ENCODE data around the gene GRID2.

GRID2 gene

DNA sequence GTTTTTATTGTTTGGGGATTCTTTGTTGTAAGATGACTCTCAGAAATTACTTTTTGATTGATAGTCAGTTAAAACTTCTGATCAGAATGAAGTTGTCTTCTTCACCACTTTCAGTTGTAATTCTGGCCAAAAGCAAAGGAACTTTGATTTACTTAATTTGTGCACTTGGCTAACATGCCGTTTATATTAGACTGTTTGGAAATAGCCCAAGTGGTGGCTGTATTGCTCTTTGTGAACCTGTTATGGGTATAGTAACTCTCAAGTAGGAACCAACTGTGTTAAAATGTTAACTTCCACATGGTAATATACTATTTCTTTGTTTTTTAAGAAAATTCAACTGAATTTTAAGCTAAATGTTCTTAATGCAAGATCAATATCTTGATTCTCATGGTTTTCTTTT, 581.9 kb downstream of the GRID2 start:
- TF ChIP-seq, protein P1, sequence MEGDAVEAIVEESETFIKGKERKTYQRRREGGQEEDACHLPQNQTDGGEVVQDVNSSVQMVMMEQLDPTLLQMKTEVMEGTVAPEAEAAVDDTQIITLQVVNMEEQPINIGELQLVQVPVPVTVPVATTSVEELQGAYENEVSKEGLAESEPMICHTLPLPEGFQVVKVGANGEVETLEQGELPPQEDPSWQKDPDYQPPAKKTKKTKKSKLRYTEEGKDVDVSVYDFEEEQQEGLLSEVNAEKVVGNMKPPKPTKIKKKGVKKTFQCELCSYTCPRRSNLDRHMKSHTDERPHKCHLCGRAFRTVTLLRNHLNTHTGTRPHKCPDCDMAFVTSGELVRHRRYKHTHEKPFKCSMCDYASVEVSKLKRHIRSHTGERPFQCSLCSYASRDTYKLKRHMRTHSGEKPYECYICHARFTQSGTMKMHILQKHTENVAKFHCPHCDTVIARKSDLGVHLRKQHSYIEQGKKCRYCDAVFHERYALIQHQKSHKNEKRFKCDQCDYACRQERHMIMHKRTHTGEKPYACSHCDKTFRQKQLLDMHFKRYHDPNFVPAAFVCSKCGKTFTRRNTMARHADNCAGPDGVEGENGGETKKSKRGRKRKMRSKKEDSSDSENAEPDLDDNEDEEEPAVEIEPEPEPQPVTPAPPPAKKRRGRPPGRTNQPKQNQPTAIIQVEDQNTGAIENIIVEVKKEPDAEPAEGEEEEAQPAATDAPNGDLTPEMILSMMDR (IDR thresholded peaks at IDR 0.05; ENCODE audit: low read depth, low read length), result no peak
- no peak for DNase-seq (ENCODE audit: extremely low read depth, low read depth)

DNA sequence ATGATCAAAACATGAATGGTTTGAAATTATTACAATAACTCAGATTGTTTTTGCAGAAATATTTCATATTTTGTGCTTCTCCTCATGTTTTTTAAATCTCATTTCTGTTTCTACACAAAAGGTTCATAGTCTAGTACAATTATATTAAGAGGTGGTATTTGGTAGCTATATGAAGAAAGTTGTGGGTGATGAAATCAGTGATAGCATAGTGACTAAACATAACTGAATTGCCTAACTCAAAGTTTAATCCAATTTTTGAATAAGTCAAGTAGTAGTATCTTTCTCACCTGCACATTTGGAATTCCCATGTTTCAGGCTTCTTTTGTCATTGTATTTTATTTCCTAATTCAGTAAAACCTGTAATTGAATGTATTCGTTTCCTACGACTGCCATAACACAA, 648.7 kb downstream of the GRID2 start:
- no peak for DNase-seq (ENCODE audit: extremely low read depth, low read depth)
- TF ChIP-seq, protein P1 (IDR thresholded peaks at IDR 0.05; ENCODE audit: low read depth, low read length), result no peak

DNA sequence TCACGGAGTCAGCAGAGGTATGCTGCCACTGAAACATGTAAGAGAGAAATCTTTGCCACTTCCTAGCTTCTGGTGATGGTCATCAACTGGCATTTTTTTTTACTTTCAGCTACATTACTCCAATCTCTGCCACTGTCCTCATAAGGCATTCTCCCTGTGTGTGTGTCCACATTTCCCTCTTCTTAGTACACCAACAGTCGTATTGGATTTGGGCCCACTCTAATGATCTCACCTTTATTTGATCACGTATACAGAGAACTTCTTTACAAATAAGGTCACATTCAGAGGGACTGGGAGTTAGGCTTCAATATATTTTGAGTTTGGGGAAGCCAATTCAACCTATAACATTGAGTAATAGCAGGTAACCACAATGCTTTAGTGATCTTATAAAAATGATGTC, 649.1 kb downstream of the GRID2 start:
- TF ChIP-seq, protein P1 (IDR thresholded peaks at IDR 0.05; ENCODE audit: low read depth, low read length), result no peak

DNA sequence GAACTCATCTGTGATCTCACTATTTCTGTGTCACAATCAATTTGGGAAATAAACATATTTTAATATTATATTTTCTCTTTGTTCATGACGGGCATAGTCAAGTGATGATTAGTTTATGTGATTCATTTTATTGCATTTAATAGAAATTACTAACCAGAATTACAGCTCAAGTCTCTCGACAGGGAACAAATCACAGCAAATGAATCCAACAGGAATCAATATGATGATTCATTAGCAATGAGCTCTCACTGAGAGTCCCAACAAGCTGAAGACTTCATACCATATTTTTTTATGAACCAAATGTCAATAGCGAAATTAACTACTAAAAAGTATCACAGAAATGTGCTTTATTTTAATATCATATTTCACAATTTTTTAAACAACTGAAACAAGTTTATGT, 649.7 kb downstream of the GRID2 start:
- DNase-seq (ENCODE audit: extremely low read depth, low read depth), result no peak
- TF ChIP-seq, protein P1 (IDR thresholded peaks at IDR 0.05; ENCODE audit: low read depth, low read length), result no peak

More for the DNA sequence above, 649.1 kb downstream of the GRID2 start:
- DNase-seq (ENCODE audit: extremely low read depth, low read depth), result no peak

DNA sequence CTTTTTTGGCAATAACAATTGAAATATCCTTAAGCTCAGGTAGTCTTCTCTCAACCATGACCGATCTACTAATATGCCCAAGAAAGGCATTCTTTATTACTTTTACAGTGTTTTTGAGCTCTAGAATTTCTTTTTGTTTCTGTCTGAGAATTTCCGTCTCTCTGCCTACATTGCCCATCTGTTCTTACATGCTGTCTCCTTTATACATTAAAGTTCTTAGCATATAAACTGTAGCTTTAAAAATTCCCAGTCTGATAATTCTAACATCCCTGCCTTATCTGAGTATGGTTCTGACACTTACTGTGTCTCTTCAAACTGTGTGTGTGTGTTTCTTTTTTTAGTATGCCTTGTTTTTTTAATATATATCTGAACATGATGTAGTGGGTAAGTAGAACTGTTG, 658.1 kb downstream of the GRID2 start:
- no peak for DNase-seq (ENCODE audit: extremely low read depth, low read depth)

DNA sequence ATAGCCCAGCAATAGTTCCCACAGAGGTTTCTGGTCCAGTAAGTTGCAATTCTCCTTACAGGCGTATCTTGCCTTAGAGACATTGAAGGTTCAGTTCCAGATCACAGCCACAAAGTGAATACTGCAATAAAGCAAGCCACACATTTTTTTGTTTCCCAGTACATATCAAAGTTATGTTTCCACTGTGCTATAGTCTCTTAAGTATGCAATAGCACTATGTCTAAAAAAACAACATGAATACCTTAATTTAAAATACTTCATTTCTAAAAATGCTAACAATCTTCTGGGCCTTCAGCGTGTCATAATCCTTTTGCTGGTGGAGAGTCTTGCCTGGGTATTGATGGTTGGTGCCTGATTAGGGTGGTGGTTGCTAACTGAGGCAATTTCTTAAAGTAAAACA, 659.1 kb downstream of the GRID2 start:
- no peak for DNase-seq (ENCODE audit: extremely low read depth, low read depth)
- TF ChIP-seq, protein P1 (IDR thresholded peaks at IDR 0.05; ENCODE audit: low read depth, low read length), result no peak

More for the DNA sequence above, 658.1 kb downstream of the GRID2 start:
- TF ChIP-seq, protein P1 (IDR thresholded peaks at IDR 0.05; ENCODE audit: low read depth, low read length), result no peak

DNA sequence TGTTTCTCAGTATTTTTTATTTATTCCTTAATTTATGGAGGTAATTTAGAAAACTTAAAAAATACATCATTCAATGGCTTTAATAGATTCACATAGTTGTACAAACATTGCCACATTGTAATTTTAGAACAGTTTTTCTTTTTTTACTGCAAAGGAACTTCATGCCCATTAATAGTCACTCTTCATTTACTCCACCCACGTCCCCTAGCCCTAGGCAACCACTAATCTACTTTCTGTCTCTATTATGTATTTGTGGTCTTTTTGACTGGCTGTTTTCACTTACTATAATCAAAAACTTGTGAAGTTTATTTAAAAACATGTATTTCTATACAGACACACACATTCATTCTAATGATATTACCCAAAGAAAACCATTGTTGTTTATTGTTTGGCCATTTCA, 664.8 kb downstream of the GRID2 start:
- TF ChIP-seq, protein P1 (IDR thresholded peaks at IDR 0.05; ENCODE audit: low read depth, low read length), result no peak
- DNase-seq (ENCODE audit: extremely low read depth, low read depth), result no peak

All from AG09319 (cell line).